Sigmoid colon (tissue), 7 donors: ENCODE measurements around the gene PDYN. TPM values are rescaled to one million over a fixed set of nuclear protein-coding genes. Genes with fewer than 3 reads are reported as not detected.

Experiments
- polyA plus RNA-seq, 3 donors: library from polyadenylated mRNA; stranded (reverse); fragments of 200-250 nt; gene quantifications; one replicate each; pipeline ENCODE4 v1.2.3, GENCODE V29; 2013
- total RNA-seq, 4 donors: library from RNA; depleted of rRNA; stranded (reverse); fragments of >200 nt; gene quantifications; one replicate each; pipeline ENCODE4 v1.1.0, GENCODE V29; 2016
- donor health status: healthy with polysubstance abuse.
- donor health status: Bipolar disorder and iron deficiency.
- donor health status: healthy.

Gene PDYN
- total and polyA plus RNA-seq, 7 donors = not detected

Other genes starting within 250 kb of the PDYN start
- 10 to 100 TPM; 16.3 to 25.5 (median 21.5) TPM for gene SIRPA, start 98.7 kb downstream of the PDYN start, total RNA-seq
- 10 to 100 TPM in 2 of 3 donors, 1 to 10 TPM in 1; 8.4 to 14.3 (median 12.5) TPM for gene SIRPA, start 98.7 kb downstream of the PDYN start, polyA plus RNA-seq
- 10 to 100 TPM; 12.5 to 16.8 (median 13.7) TPM for gene STK35, start 107.8 kb upstream of the PDYN start, total RNA-seq
- 10 to 100 TPM in 1 of 3 donors, 1 to 10 TPM in 2; 4.8 to 14.4 (median 9.9) TPM for gene STK35, start 107.8 kb upstream of the PDYN start, polyA plus RNA-seq